ENCODE results near the gene GPR3. TPM values are rescaled to one million over a fixed set of nuclear protein-coding genes. Genes with fewer than 3 reads are reported as not detected.

GPR3 gene
- polyA plus RNA-seq, 1 experiment, result 1.3 TPM

- CTCF ChIA-PET, result interaction anchor here (0.6 to 2.4 kb wide), 7 partner anchors 23 to 244 kb away, joined by 3 to 10 read pairs (median 3); no protein-coding TSS in a partner anchor
- TF ChIP-seq CTCF (IDR thresholded peaks at IDR 0.05; ENCODE audit: low read depth, low read length), result no peak
- H3K27ac ChIP-seq (ENCODE audit: low read depth, low read length), result peak overlapping the region; percentile 69
- H3K4me3 ChIP-seq (ENCODE audit: low read depth, low read length), result no peak overlapping the region
- no peaks in the 10 kb centered on the region for H3K27me3 ChIP-seq (ENCODE audit: control insufficient read depth, insufficient read depth, low read length)
- no peaks in the 10 kb centered on the region for H3K9me3 ChIP-seq (ENCODE audit: control insufficient read depth, insufficient read depth, low read length)
- DNase-seq (ENCODE audit: low read depth, low spot score), result peak; percentile 82
- POLR2A ChIA-PET, result interaction anchor here (0.6 to 0.8 kb wide), 5 partner anchors 13 to 184 kb away, joined by 3 to 5 read pairs (median 3); no protein-coding TSS in a partner anchor
Measured at GRCh38 chr1:27418326-27419185, 26.1 kb downstream of the GPR3 start.

- CTCF ChIA-PET, result interaction anchor here (1.4 kb wide), 1 partner anchor 10 kb away, joined by 3 read pairs; no protein-coding TSS in a partner anchor
- no peaks in the 10 kb centered on the region for H3K9me3 ChIP-seq (ENCODE audit: control insufficient read depth, insufficient read depth, low read length)
- TF ChIP-seq CTCF (IDR thresholded peaks at IDR 0.05; ENCODE audit: low read depth, low read length), result no peak
- no peaks in the 10 kb centered on the region for H3K27me3 ChIP-seq (ENCODE audit: control insufficient read depth, insufficient read depth, low read length)
- no peak overlapping the region for H3K4me3 ChIP-seq (ENCODE audit: low read depth, low read length)
- POLR2A ChIA-PET, result no interaction called here
- H3K27ac ChIP-seq (ENCODE audit: low read depth, low read length), result no peak overlapping the region
- DNase-seq (ENCODE audit: low read depth, low spot score), result no peak
Measured at GRCh38 chr1:27423709-27424108, 31.3 kb downstream of the GPR3 start.

GRCh38 chr1:27427329-27427728 is 34.9 kb downstream of the GPR3 start:
- no peak overlapping the region for H3K27ac ChIP-seq (ENCODE audit: low read depth, low read length)
- no peak overlapping the region for H3K4me3 ChIP-seq (ENCODE audit: low read depth, low read length)
- no peak for TF ChIP-seq CTCF (IDR thresholded peaks at IDR 0.05; ENCODE audit: low read depth, low read length)
- ChIA-PET POLR2A (no interaction called here), CTCF (interaction anchor here (1.2 kb wide), 1 partner anchor 11 kb away, joined by 4 read pairs; no protein-coding TSS in a partner anchor)
- no peaks in the 10 kb centered on the region for H3K27me3 ChIP-seq (ENCODE audit: control insufficient read depth, insufficient read depth, low read length)
- no peaks in the 10 kb centered on the region for H3K9me3 ChIP-seq (ENCODE audit: control insufficient read depth, insufficient read depth, low read length)
- DNase-seq (ENCODE audit: low read depth, low spot score), result no peak

DNA sequence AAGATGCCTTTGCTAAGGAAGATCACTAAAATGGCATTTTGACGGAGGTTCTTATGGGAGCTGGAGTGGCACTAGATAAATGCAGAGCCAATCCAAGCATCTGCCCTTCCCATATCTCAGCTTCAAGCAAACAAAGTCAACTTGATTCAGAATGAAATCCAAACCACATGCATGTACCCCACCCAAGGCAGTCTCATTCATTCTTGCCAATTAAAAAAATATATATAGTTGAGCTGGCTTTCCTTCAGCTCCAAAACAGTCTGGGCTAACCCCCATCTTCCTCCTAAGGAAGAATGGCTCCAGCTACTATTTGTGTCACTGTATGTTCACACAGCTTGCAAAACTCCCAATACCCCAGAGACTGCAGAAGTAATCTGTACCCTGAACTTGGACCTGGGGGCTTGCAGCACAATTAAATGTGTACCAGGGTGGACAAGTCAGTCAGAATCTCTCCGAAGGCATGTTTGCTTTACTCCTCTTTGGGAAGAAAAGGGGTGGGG is 35.4 kb downstream of the GPR3 start:
- no peak overlapping the region for H3K4me3 ChIP-seq (ENCODE audit: low read depth, low read length)
- no peaks in the 10 kb centered on the region for H3K27me3 ChIP-seq (ENCODE audit: control insufficient read depth, insufficient read depth, low read length)
- no peak for DNase-seq (ENCODE audit: low read depth, low spot score)
- ChIA-PET POLR2A (interaction anchor here (0.9 to 1.1 kb wide), 2 partner anchors 9 to 62 kb away, joined by 3 read pairs; partner anchors contain the start of gene WASF2), CTCF (interaction anchor here (0.9 to 1.2 kb wide), 2 partner anchors 12 to 60 kb away, joined by 3 to 4 read pairs; no protein-coding TSS in a partner anchor)
- TF ChIP-seq CTCF (IDR thresholded peaks at IDR 0.05; ENCODE audit: low read depth, low read length), result no peak
- no peaks in the 10 kb centered on the region for H3K9me3 ChIP-seq (ENCODE audit: control insufficient read depth, insufficient read depth, low read length)
- no peak overlapping the region for H3K27ac ChIP-seq (ENCODE audit: low read depth, low read length)
